22Rv1 (cell line): ENCODE results near the gene ATP8B1.
"Not testable (repeated sequence)": the region's sequence is repeated elsewhere in the genome, so short reads cannot be mapped to it uniquely, and the experiment has no call there.

Experiments
- CTCF ChIP-seq: fragments of 450-650 bp; IDR thresholded peaks from 2 replicates; pipeline ENCODE4 v1.5.1; 2017; ENCODE audit warnings: mild to moderate bottlenecking
- ZFX ChIP-seq: fragments of 450-650 bp; IDR thresholded peaks from 2 replicates; pipeline ENCODE4 v1.6.1; 2017; ENCODE audit warnings: antibody characterized with exemption, borderline replicate concordance

DNA sequence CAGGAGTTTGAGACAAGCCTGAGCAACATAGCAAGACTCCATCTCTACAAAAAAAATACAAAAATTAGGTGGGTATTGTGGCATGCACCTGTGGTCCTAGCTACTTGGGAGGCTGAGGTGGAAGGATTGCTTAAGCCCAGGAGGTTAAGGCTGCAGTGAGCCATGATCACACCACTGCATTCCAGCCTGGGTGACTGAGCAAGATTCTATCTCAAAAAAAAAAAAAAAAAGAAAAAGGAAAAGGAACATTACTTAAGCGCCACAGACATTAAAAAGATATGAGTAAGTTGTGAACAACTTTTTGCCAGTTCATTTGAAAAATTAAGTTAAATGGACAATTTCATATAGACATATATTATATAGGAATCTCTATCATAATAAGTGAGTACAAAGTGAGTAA, 45.3 kb upstream of the ATP8B1 start:
- TF ChIP-seq CTCF, ZFX: not testable (repeated sequence)
